Testis (tissue), 2 donors: ENCODE data around the gene NPVF.

Experiments
- CTCF ChIP-seq, 3 experiments: fragments of 450-650 bp in 2 of 3; fragments of 200-600 bp in 1 of 3; sonication (generic) in 1 of 3; IDR thresholded peaks; one replicate each; pipeline ENCODE4 v1.5.1; 2016 to 2019; ENCODE audit warnings: antibody characterized with exemption in 3 of 3, mild to moderate bottlenecking in 2 of 3, moderate library complexity in 1 of 3
- POLR2A ChIP-seq: fragments of 450-650 bp; IDR thresholded peaks from one replicate; pipeline ENCODE4 v1.6.1; 2017; ENCODE audit warnings: antibody characterized with exemption, mild to moderate bottlenecking, moderate library complexity

GRCh38 chr7:25208525-25209221 lies 19.6 kb downstream of the NPVF start:
- no peak for TF ChIP-seq CTCF (IDR thresholded peaks at IDR 0.05)
- no peak for TF ChIP-seq POLR2A
